H1 (cell line): ENCODE measurements around the gene WNK4. TPM values are rescaled to one million over a fixed set of nuclear protein-coding genes. Genes with fewer than 3 reads are reported as not detected.

Experiments used
- CHD7 ChIP-seq: fragments of 300-600 bp; sonication (generic); IDR thresholded peaks from 2 replicates; pipeline ENCODE4 v1.7.1; 2012; ENCODE audit warnings: low read length, moderate library complexity, mild to moderate bottlenecking, inconsistent platforms; ENCODE audit not compliant: insufficient replicate concordance
- EGR1 ChIP-seq: IDR thresholded peaks from 2 replicates; pipeline ENCODE4 v1.6.1; 2011; ENCODE audit warnings: low read depth, low read length, borderline replicate concordance
- EP300 ChIP-seq, 2 experiments: IDR thresholded peaks; 1 replicate in 1 of 2; 2 replicates in 1 of 2; pipeline ENCODE4 v1.6.1; 2011 to 2012; ENCODE audit warnings: low read depth in 2 of 2, low read length in 2 of 2, mild to moderate bottlenecking in 2 of 2, borderline replicate concordance in 1 of 2, inconsistent platforms in 1 of 2, moderate library complexity in 1 of 2
- SIX5 ChIP-seq: IDR thresholded peaks from 2 replicates; pipeline ENCODE4 v1.6.1; 2011; ENCODE audit warnings: mild to moderate bottlenecking, low read depth, low read length
- TAF1 ChIP-seq: IDR thresholded peaks from 2 replicates; pipeline ENCODE4 v1.6.1; 2011; ENCODE audit warnings: mild to moderate bottlenecking, low read depth, low read length
- ZNF274 ChIP-seq: IDR thresholded peaks from 2 replicates; pipeline ENCODE4 v1.7.0; 2012; ENCODE audit warnings: low read length, borderline replicate concordance; ENCODE audit errors: extremely low read depth
- polyA plus RNA-seq, 7 experiments: library from polyadenylated mRNA; depleted of rRNA in 3 of 7; stranded (reverse) in 5 of 7; unstranded in 2 of 7; fragments of >200 nt in 5 of 7; fragments of 200-250 nt in 2 of 7; gene quantifications; 1 replicate in 5 of 7; 2 replicates in 1 of 7; 4 replicates in 1 of 7; pipeline versions ENCODE4 v1.2.1 to v1.2.3, GENCODE V29; 2011 to 2013; ENCODE audit warnings: missing spikeins in 2 of 7, mixed read lengths in 2 of 7
- total RNA-seq: library from RNA; stranded (reverse); fragmentation: NEBNext Ultra II Directional; extraction: Animal tissue kit (Norgen Biotek cat#: 25700); gene quantifications from 2 replicates; pipeline ENCODE4 v1.2.1, GENCODE V29; 2021

The WNK4 gene
- total and polyA plus RNA-seq, 2 of the 8 experiments (the other 6 are each of a cell fraction or from before 2014, with no cell fraction given): 0.21 to 1.7 TPM

GRCh38 chr17:42754782-42755181 lies 25.6 kb upstream of the WNK4 start (continued):
- no peak for TF ChIP-seq CHD7
- no peak for TF ChIP-seq SIX5
- no peak for TF ChIP-seq EP300 (IDR thresholded peaks at IDR 0.05; ENCODE audit: borderline replicate concordance in 1 of 2, low read depth in 2 of 2, low read length in 2 of 2)
- no peak for TF ChIP-seq EGR1
- no peak for TF ChIP-seq ZNF274
- no peak for TF ChIP-seq TAF1
